ENCODE measurements around the gene STIP1. TPM values are rescaled to one million over a fixed set of nuclear protein-coding genes. Genes with fewer than 3 reads are reported as not detected.

STIP1 gene
- total and polyA plus RNA-seq, 2 of the 8 experiments (the other 6 are each of a cell fraction or from before 2014, with no cell fraction given): 140 to 329 TPM

DNA sequence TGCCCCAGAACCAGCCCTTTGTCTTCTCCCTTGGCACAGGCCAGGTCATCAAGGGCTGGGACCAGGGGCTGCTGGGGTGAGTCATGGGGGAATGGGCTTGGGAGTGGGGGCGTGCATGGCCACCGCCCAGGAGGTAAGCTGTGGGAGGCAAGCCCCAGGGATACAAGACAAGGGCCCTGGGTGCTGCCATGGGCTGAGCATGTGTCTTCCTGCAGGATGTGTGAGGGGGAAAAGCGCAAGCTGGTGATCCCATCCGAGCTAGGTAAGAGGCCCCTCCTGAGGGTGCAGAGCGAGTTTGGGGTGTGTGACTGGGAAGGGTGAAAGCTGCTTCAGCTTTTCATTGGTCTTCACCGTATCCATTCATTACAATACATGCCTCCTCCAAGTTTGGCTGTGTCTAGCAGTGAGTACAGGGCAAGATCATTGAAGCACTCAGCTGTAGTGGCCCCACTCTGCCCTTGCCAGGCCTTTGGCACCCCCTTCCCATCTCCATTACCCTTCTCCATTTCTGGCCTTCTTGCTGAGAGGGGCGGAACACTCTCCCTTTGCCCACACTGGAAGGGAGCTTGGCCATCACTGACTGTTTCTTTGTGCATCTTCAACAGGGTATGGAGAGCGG, 57.4 kb downstream of the STIP1 start:
- ChIA-PET POLR2A (ENCODE audit: partially characterized antibody) (interaction anchor here (0.6 to 13.1 kb wide), 20 partner anchors 8 to 326 kb away, joined by 3 to 352 read pairs (median 5); partner anchors contain the start of genes BAD, CCDC88B, DNAJC4 and FERMT3), CTCF (ENCODE audit: partially characterized antibody) (interaction anchor here (0.5 to 10.0 kb wide), 16 partner anchors 11 to 412 kb away, joined by 3 to 102 read pairs (median 4); partner anchors contain the start of genes CATSPERZ, ESRRA, FERMT3 and NUDT22)
- Histone ChIP-seq H2BK120ac (replicated peaks; ENCODE audit: low read depth, low read length) (no peak overlapping the region), H3K18ac (ENCODE audit: extremely low read depth, low read length) (no peak overlapping the region), H3K23me2 (ENCODE audit: low read depth, low read length) (peaks cover 20% of the 10 kb centered on the region), H2BK20ac (ENCODE audit: low read length) (no peak overlapping the region), H4K5ac (ENCODE audit: insufficient read length, low read depth, low read length) (no peak overlapping the region), H3K9me3 (ENCODE audit: insufficient read depth in 2 of 2, low read depth in 1 of 2, low read length in 1 of 2) (no peaks in the 10 kb centered on the region), H3K4ac (replicated peaks; ENCODE audit: insufficient read length, low read depth, low read length) (no peak overlapping the region), H2BK5ac (ENCODE audit: low read depth, low read length) (no peak overlapping the region), H2BK15ac (ENCODE audit: low read length) (no peak overlapping the region), H2AFZ (ENCODE audit: low read length) (no peak overlapping the region), H3K14ac (ENCODE audit: insufficient read length) (no peak overlapping the region), H2BK12ac (ENCODE audit: low read depth, low read length) (no peak overlapping the region), H3K4me1 (replicated peaks in 1 of 4; ENCODE audit: control insufficient read depth in 3 of 4, insufficient read depth in 4 of 4, low read length in 3 of 4) (peaks cover 0 to 25% (median 18%) of the 10 kb centered on the region in 4 experiments; a peak in 6 of 7 replicates), H2AK5ac (ENCODE audit: low read depth, low read length) (no peak overlapping the region), H3K4me3 (ENCODE audit: extremely low read depth in 1 of 4, insufficient read depth in 2 of 4, low read depth in 3 of 4, low read length in 4 of 4) (no peak overlapping the region), H4K8ac (ENCODE audit: extremely low read depth, insufficient read depth, low read length) (no peak overlapping the region), H3K36me3 (ENCODE audit: control insufficient read depth in 2 of 4, insufficient read depth in 4 of 4, low read length in 3 of 4) (peaks cover 0 to 17% (median 4%) of the 10 kb centered on the region in 4 experiments; a peak in 4 of 8 replicates), H3K27me3 (replicated peaks in 1 of 4; ENCODE audit: control insufficient read depth in 3 of 4, extremely low read depth in 1 of 4, insufficient read depth in 3 of 4, low read length in 3 of 4) (no peaks in the 10 kb centered on the region), H3K27ac (ENCODE audit: low read depth, low read length) (no peak overlapping the region), H3K9ac (replicated peaks in 1 of 4; ENCODE audit: extremely low read depth in 1 of 4, low read depth in 3 of 4, low read length in 3 of 4) (no peak overlapping the region), H4K20me1 (replicated peaks in 1 of 2; ENCODE audit: control insufficient read depth in 1 of 2, insufficient read depth in 2 of 2, low read length in 2 of 2) (peaks cover 0 to 13% of the 10 kb centered on the region in 2 experiments), H3K4me2 (ENCODE audit: insufficient read depth in 1 of 2, low read depth in 2 of 2, low read length in 2 of 2) (no peak overlapping the region; a peak in 1 of 4 replicates), H3K23ac (ENCODE audit: insufficient read length) (no peak overlapping the region), H3K79me2 (ENCODE audit: control insufficient read depth in 1 of 2, insufficient read depth in 2 of 2, low read length in 2 of 2) (peaks cover 6 to 21% of the 10 kb centered on the region in 2 experiments; a peak in 3 of 4 replicates), H3K79me1 (ENCODE audit: low read depth, low read length) (peaks cover 6% of the 10 kb centered on the region), H4K91ac (replicated peaks; ENCODE audit: insufficient read length, low read length) (no peak overlapping the region), H3K56ac (replicated peaks; ENCODE audit: insufficient read length, low read depth, low read length) (no peak overlapping the region)
- DNase-seq (ENCODE audit: low read depth in 1 of 2, low spot score in 2 of 2): no peak
- TF ChIP-seq SIX5 (IDR thresholded peaks at IDR 0.05; ENCODE audit: low read depth, low read length): no peak
- peak; percentile 76 for TF ChIP-seq POLR2AphosphoS5 (IDR thresholded peaks at IDR 0.05; ENCODE audit: low read depth, low read length)
- no peak for TF ChIP-seq TCF12 (IDR thresholded peaks at IDR 0.05; ENCODE audit: low read depth, low read length)
- peak in 1 of 2 experiments; percentile 85; a peak in 1 of 3 replicates for TF ChIP-seq POLR2A (IDR thresholded peaks at IDR 0.05; ENCODE audit: control extremely low read depth in 1 of 2, low read depth in 2 of 2, low read length in 2 of 2)
- TF ChIP-seq RXRA (IDR thresholded peaks at IDR 0.05; ENCODE audit: insufficient read depth, low read depth, low read length): no peak
- FAIRE-seq: no peak
- 87% methylated on average over 8 of the region's 8 CpGs; no CpG with 5 or more reads in 1 of the 2 experiments for WGBS, 2 experiments (ENCODE audit: extremely low coverage in 1 of 2, insufficient coverage in 1 of 2, insufficient read length in 1 of 2, insufficient replicate concordance in 2 of 2, low coverage in 1 of 2, low lambda C conversion rate in 2 of 2, missing lambda C conversion rate in 1 of 2)

All from H1 (cell line).